HepG2 (cell line): ENCODE data around the gene METAP2. TPM values are rescaled to one million over a fixed set of nuclear protein-coding genes. Genes with fewer than 3 reads are reported as not detected.

ENCODE experiments used
- ATAC-seq: fragments of 200-7000 bp; cut with Tn5 transposase; 3 replicates; pipeline ENCODE4 v1.9.1; 2020; ENCODE audit warnings: mild to moderate bottlenecking, moderate library complexity
- BruUV-seq: library from RNA; stranded (reverse); fragments of 400-500 nt; replicated peaks from 2 replicates; lab custom pipeline; 2021; lab: Mats Ljungman, UMichigan
- CTCF ChIA-PET: fragments of 300-600 bp; formaldehyde crosslinking; extraction: SDS; loops from one replicate; lab custom pipeline; 2021; ENCODE audit warnings: low total read pairs, inconsistent platforms, low intra/inter-chr PET ratio; lab: Yijun Ruan, JAX
- POLR2A ChIA-PET: fragments of 350-600 bp; sonication (Branson Sonifier 250); formaldehyde crosslinking; loops from one replicate; lab custom pipeline; 2020; ENCODE audit warnings: antibody characterized with exemption, inconsistent platforms; lab: Yijun Ruan, JAX
- DNase-seq: peaks from one replicate; pipeline ENCODE4 v3.0.0-alpha.2; 2015; ENCODE audit warnings: low spot score
- FAIRE-seq: peaks from 3 replicates; lab custom pipeline; 2011; peaks lifted over from hg19 to GRCh38; lab: Jason Lieb, UNC
- H2AFZ ChIP-seq: one replicate; pipeline ENCODE4 v1.6.1; 2011; ENCODE audit warnings: low read length, inconsistent platforms
- H3K27ac ChIP-seq: fragments of 300-600 bp; 3 replicates; pipeline ENCODE4 v1.8.0; 2011; ENCODE audit warnings: mixed run types, mild to moderate bottlenecking, mixed read lengths, low read length, inconsistent platforms; ENCODE audit not compliant: insufficient read depth; ENCODE audit errors: extremely low read length
- H3K27me3 ChIP-seq, 2 experiments: fragments of 200-600 bp in 1 of 2; 2 replicates in 1 of 2; 3 replicates in 1 of 2; pipeline versions ENCODE4 v1.6.0 to v1.8.0; 2011; ENCODE audit warnings: low read length in 2 of 2, mild to moderate bottlenecking in 2 of 2, moderate library complexity in 2 of 2, inconsistent platforms in 1 of 2; ENCODE audit not compliant: insufficient read depth in 2 of 2, control insufficient read depth in 1 of 2
- H3K36me3 ChIP-seq, 2 experiments: fragments of 200-600 bp in 1 of 2; replicated peaks in 1 of 2; 2 replicates in 1 of 2; 3 replicates in 1 of 2; pipeline versions ENCODE4 v1.5.1 to v1.8.0; 2011; ENCODE audit warnings: low read length in 2 of 2, inconsistent platforms in 1 of 2; ENCODE audit not compliant: insufficient read depth in 2 of 2, control insufficient read depth in 1 of 2
- H3K4me1 ChIP-seq: 2 replicates; pipeline ENCODE4 v1.5.1; 2012; ENCODE audit warnings: low read length, inconsistent platforms; ENCODE audit not compliant: insufficient read depth
- H3K4me2 ChIP-seq: 2 replicates; pipeline ENCODE4 v1.6.0; 2011; ENCODE audit warnings: low read depth, low read length, inconsistent platforms
- H3K4me3 ChIP-seq, 3 experiments: fragments of 200-600 bp in 1 of 3; sonication (generic), shearing (Covaris generic) in 1 of 3; replicated peaks in 1 of 3; 2 replicates each; pipeline ENCODE4 v1.5.1; 2011 to 2016; ENCODE audit warnings: low read length in 3 of 3, inconsistent platforms in 2 of 3, low read depth in 2 of 3, mild to moderate bottlenecking in 2 of 3, control low read depth in 1 of 3, mixed read lengths in 1 of 3; ENCODE audit not compliant: insufficient read depth in 1 of 3
- H3K79me2 ChIP-seq: one replicate; pipeline ENCODE4 v1.6.1; 2011; ENCODE audit warnings: low read length, inconsistent platforms; ENCODE audit not compliant: insufficient read depth
- H3K9ac ChIP-seq: 2 replicates; pipeline ENCODE4 v1.6.0; 2011; ENCODE audit warnings: mild to moderate bottlenecking, low read depth, low read length, inconsistent platforms; ENCODE audit not compliant: insufficient read depth
- H3K9me3 ChIP-seq: 2 replicates; pipeline ENCODE4 v1.5.1; 2012; ENCODE audit warnings: mild to moderate bottlenecking, low read length
- H4K20me1 ChIP-seq: 2 replicates; pipeline ENCODE4 v1.6.0; 2011; ENCODE audit warnings: inconsistent platforms, mild to moderate bottlenecking, low read length, moderate library complexity; ENCODE audit not compliant: insufficient read depth
- BHLHE40 ChIP-seq: IDR thresholded peaks from 2 replicates; pipeline ENCODE4 v1.6.1; 2011; ENCODE audit warnings: low read length, improper control_type of control experiment
- CENPX ChIP-seq: sonication (generic); formaldehyde crosslinking; IDR thresholded peaks from 2 replicates; pipeline ENCODE4 v1.9.0; 2021; ENCODE audit warnings: mild to moderate bottlenecking, missing genetic modification reagents, moderate library complexity
- DMAP1 ChIP-seq: IDR thresholded peaks from 2 replicates; pipeline ENCODE4 v1.6.1; 2016
- ETV6 ChIP-seq: sonication (generic); formaldehyde crosslinking; conservative IDR thresholded peaks from 2 replicates; pipeline ENCODE4 v1.4.0; 2020; ENCODE audit warnings: missing genetic modification reagents
- GABPA ChIP-seq, 2 experiments: IDR thresholded peaks; 2 replicates each; pipeline ENCODE4 v1.6.1; 2011 to 2016; ENCODE audit warnings: low read depth in 2 of 2, low read length in 1 of 2, missing biosample characterization in 1 of 2, missing genetic modification characterization in 1 of 2
- HNF4G ChIP-seq, 2 experiments: sonication (generic) in 1 of 2; formaldehyde crosslinking in 1 of 2; IDR thresholded peaks; 2 replicates each; pipeline versions ENCODE4 v1.4.0 to v1.6.1; 2011 to 2020; ENCODE audit warnings: borderline replicate concordance in 2 of 2, low read depth in 2 of 2, mild to moderate bottlenecking in 2 of 2, low read length in 1 of 2, missing genetic modification reagents in 1 of 2, moderate library complexity in 1 of 2
- JUNB ChIP-seq: sonication (generic); formaldehyde crosslinking; IDR thresholded peaks from 2 replicates; pipeline ENCODE4 v1.8.0; 2022; ENCODE audit warnings: missing genetic modification reagents, mild to moderate bottlenecking, borderline replicate concordance
- SMAD3 ChIP-seq: sonication (generic); formaldehyde crosslinking; IDR thresholded peaks from 2 replicates; pipeline ENCODE4 v1.4.0; 2020; ENCODE audit warnings: missing genetic modification reagents
- SNRNP70 ChIP-seq: fragments of 200-400 bp; formaldehyde crosslinking; IDR thresholded peaks from 2 replicates; pipeline ENCODE4 v1.6.1; 2017; ENCODE audit warnings: mild to moderate bottlenecking, low read depth, low read length, moderate library complexity
- SRSF4 ChIP-seq: fragments of 200-400 bp; formaldehyde crosslinking; IDR thresholded peaks from one replicate; pipeline ENCODE4 v1.6.1; 2018; ENCODE audit warnings: mild to moderate bottlenecking, low read depth, low read length, moderate library complexity; ENCODE audit not compliant: poor library complexity, severe bottlenecking
- ZNF10 ChIP-seq: sonication (generic); formaldehyde crosslinking; IDR thresholded peaks from 2 replicates; pipeline ENCODE4 v1.4.0; 2020; ENCODE audit warnings: mild to moderate bottlenecking, low read depth, missing genetic modification reagents, borderline replicate concordance
- ZSCAN22 ChIP-seq: sonication (generic); formaldehyde crosslinking; IDR thresholded peaks from 2 replicates; pipeline ENCODE4 v1.4.0; 2020; ENCODE audit warnings: mild to moderate bottlenecking, missing genetic modification reagents
- WGBS: methylation state at CpG from one replicate; pipeline ENCODE4 v1.1.6; 2017; ENCODE audit warnings: low lambda C conversion rate; 5-methylcytosine and 5-hydroxymethylcytosine counted together
- in situ Hi-C: cut with HindIII; loops from 2 replicates; pipeline ENCODE4 v1.10.0; 2017; ENCODE audit warnings: low pct_unique_long_range_greater_than_20kb; ENCODE audit not compliant: extremely low pct_ligation_motif_present
- intact Hi-C: fragments of 100-400 bp; cut with micrococcal nuclease; formaldehyde crosslinking; loops from one replicate; pipeline ENCODE4 v1.10.0; 2022; ENCODE audit not compliant: unreplicated experiment
- polyA plus RNA-seq, 8 experiments: library from polyadenylated mRNA; depleted of rRNA in 3 of 8; stranded (reverse) in 7 of 8; unstranded in 1 of 8; fragments of >200 nt; fragmentation: Illumina TruSeq in 4 of 8; extraction: Trizol in 4 of 8; gene quantifications; 2 replicates each; pipeline versions ENCODE4 v1.2.1 to v1.2.3, GENCODE V29; 2011 to 2016; ENCODE audit warnings: low read depth in 4 of 8, missing spikeins in 1 of 8, mixed read lengths in 1 of 8; ENCODE audit not compliant: insufficient read depth in 1 of 8
- total RNA-seq, 5 experiments: library from RNA; depleted of rRNA; stranded (reverse); fragments of >200 nt; fragmentation: Illumina TruSeq; extraction: Trizol; gene quantifications; 2 replicates each; pipeline ENCODE4 v1.2.3, GENCODE V29; 2016; ENCODE audit warnings: low read depth in 1 of 5
- TF ChIP-seq, protein P1 (sequence below): sonication (generic); formaldehyde crosslinking; IDR thresholded peaks from 2 replicates; pipeline ENCODE4 v1.4.0; 2020; ENCODE audit warnings: mild to moderate bottlenecking, missing genetic modification reagents, borderline replicate concordance
- TF ChIP-seq, protein P2 (sequence below): sonication (generic); formaldehyde crosslinking; IDR thresholded peaks from 2 replicates; pipeline ENCODE4 v1.8.0; 2023; ENCODE audit warnings: mild to moderate bottlenecking, missing genetic modification reagents

Gene METAP2
- total and polyA plus RNA-seq, 2 of the 13 experiments (the other 11 are each of a cell fraction or from before 2014, with no cell fraction given) = 67.8 to 131 TPM

GRCh38 chr12:95509300-95509699 lies 35.3 kb downstream of the METAP2 start:
- no peak overlapping the region for H2AFZ ChIP-seq
- H3K27me3 ChIP-seq = no peaks in the 10 kb centered on the region
- no peaks in the 10 kb centered on the region for H3K9me3 ChIP-seq
- no TSS peak for BruUV-seq
- intact Hi-C loops = no loop called here
- peaks cover 28 to 85% of the 10 kb centered on the region in 2 experiments for H3K36me3 ChIP-seq
- H3K79me2 ChIP-seq = no peaks in the 10 kb centered on the region
- DNase-seq (no peak), ATAC-seq (no peak), FAIRE-seq (no peak)
- H3K4me1 ChIP-seq = no peaks in the 10 kb centered on the region
- H3K27ac ChIP-seq = no peak overlapping the region
- no peak overlapping the region for H3K4me3 ChIP-seq
- ChIA-PET CTCF (no interaction called here), POLR2A (no interaction called here)
- in situ Hi-C loops = no loop called here
- TF ChIP-seq DMAP1 (CRISPR knock-in tag) (no peak), SMAD3 (CRISPR knock-in tag) (no peak), SNRNP70 (no peak), ETV6 (CRISPR knock-in tag) (no peak), SRSF4 (no peak), JUNB (no peak), ZSCAN22 (CRISPR knock-in tag) (no peak), GABPA (IDR thresholded peaks at IDR 0.05; ENCODE audit: low read depth, low read length) (no peak), GABPA (CRISPR knock-in tag; IDR thresholded peaks at IDR 0.05; ENCODE audit: low read depth) (no peak), HNF4G (IDR thresholded peaks at IDR 0.05; ENCODE audit: borderline replicate concordance, low read depth, low read length) (no peak), HNF4G (CRISPR knock-in tag; IDR thresholded peaks at IDR 0.05; ENCODE audit: borderline replicate concordance, low read depth) (no peak), BHLHE40 (no peak), ZNF10 (no peak), CENPX (CRISPR knock-in tag) (no peak)
- TF ChIP-seq, protein P1, sequence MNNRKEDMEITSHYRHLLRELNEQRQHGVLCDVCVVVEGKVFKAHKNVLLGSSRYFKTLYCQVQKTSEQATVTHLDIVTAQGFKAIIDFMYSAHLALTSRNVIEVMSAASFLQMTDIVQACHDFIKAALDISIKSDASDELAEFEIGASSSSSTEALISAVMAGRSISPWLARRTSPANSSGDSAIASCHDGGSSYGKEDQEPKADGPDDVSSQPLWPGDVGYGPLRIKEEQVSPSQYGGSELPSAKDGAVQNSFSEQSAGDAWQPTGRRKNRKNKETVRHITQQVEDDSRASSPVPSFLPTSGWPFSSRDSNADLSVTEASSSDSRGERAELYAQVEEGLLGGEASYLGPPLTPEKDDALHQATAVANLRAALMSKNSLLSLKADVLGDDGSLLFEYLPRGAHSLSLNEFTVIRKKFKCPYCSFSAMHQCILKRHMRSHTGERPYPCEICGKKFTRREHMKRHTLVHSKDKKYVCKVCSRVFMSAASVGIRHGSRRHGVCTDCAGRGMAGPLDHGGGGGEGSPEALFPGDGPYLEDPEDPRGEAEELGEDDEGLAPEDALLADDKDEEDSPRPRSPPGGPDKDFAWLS (CRISPR knock-in tag) = no peak
- TF ChIP-seq, protein P2, sequence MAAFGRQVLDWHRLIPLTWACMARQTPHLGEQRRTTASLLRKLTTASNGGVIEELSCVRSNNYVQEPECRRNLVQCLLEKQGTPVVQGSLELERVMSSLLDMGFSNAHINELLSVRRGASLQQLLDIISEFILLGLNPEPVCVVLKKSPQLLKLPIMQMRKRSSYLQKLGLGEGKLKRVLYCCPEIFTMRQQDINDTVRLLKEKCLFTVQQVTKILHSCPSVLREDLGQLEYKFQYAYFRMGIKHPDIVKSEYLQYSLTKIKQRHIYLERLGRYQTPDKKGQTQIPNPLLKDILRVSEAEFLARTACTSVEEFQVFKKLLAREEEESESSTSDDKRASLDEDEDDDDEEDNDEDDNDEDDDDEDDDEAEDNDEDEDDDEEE (CRISPR knock-in tag) = no peak
- H3K9ac ChIP-seq = no peak overlapping the region
- no peak overlapping the region for H3K4me2 ChIP-seq
- 97% methylated on average over 3 of the region's 3 CpGs for WGBS
- H4K20me1 ChIP-seq = no peaks in the 10 kb centered on the region
